K562 treated with DMSO at 1 percent for 12 hours (cell line): ENCODE measurements around the gene SAT1. TPM values are rescaled to one million over a fixed set of nuclear protein-coding genes. Genes with fewer than 3 reads are reported as not detected.

Experiments used
- total RNA-seq: library from RNA; unstranded; fragments of 300-600 nt; gene quantifications from 2 replicates; pipeline ENCODE4 v1.2.3, GENCODE V29; 2022; ENCODE audit not compliant: insufficient read depth

SAT1 gene
- total RNA-seq: 111 and 141 TPM in 2 replicates

GRCh38 chrX:23782863-23783588 lies at the start of gene SAT1:
Gene SAT1, plus strand, starts transcription at chrX:23783173. Its CDS starts 179 bp downstream, at chrX:23783352.

GRCh38 chrX:23742697-23743622 lies 40.0 kb upstream of the SAT1 start, which contains the start of gene ACOT9:
Gene ACOT9, minus strand, starts transcription at chrX:23743276. Its CDS starts 132 bp downstream, at chrX:23743144.

Other genes starting within 250 kb of the SAT1 start
- 116 and 130 TPM in 2 replicates for gene PRDX4, start 115.7 kb upstream of the SAT1 start, total RNA-seq
- 15.4 and 32.6 TPM in 2 replicates for gene ACOT9, start 39.9 kb upstream of the SAT1 start, total RNA-seq
- gene APOO, start 124.8 kb downstream of the SAT1 start, total RNA-seq: 38.3 and 49.1 TPM in 2 replicates
- 0.56 TPM in 1 of 2 replicates, not detected in the other for gene CXorf58, start 124.8 kb downstream of the SAT1 start, total RNA-seq
- gene KLHL15, start 244.0 kb downstream of the SAT1 start, total RNA-seq: 2.1 and 11.0 TPM in 2 replicates